ENCODE measurements around the gene RBBP8NL. TPM values are rescaled to one million over a fixed set of nuclear protein-coding genes. Genes with fewer than 3 reads are reported as not detected.

Gene RBBP8NL
- polyA plus RNA-seq, 3 donors: not detected

DNA sequence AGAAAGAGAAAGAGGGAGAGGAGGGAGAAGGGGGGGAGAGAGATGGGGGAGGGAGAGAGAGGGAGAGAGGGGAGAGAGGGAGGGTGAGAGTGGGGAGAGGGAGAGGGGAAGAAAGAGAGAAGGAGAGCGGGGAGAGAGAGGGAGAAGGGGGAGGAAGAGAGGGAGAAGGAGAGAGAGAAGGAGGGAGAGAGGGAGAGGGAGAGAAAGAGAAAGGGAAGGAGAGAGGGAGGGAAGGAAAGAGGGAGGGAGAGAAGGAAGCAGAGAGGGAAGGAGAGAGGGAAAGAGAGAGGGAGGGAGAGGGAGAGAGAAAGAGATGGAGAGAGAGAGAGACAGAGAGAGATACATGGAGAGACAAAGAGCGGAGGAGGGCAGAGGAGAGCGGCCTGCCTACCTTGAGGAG, 24.6 kb upstream of the RBBP8NL start:
- no peaks in the 10 kb centered on the region for H3K4me1 Mint-ChIP-seq
- H2AFZ ChIP-seq (ENCODE audit: insufficient read depth, low read depth, low read length, poor library complexity, severe bottlenecking): no peak overlapping the region
- no peaks in the 10 kb centered on the region for H3K9me3 ChIP-seq (replicated peaks in 1 of 2; ENCODE audit: control insufficient read depth in 1 of 2, insufficient read depth in 1 of 2, low read length in 2 of 2)
- DNase-seq: no peak
- H3K9ac ChIP-seq (ENCODE audit: insufficient read depth, low read length, poor library complexity, severe bottlenecking): no peak overlapping the region
- no peak overlapping the region for H3K27ac Mint-ChIP-seq
- H3K4me1 ChIP-seq (ENCODE audit: control insufficient read depth in 1 of 2, insufficient read depth in 2 of 2, low read length in 2 of 2): no peaks in the 10 kb centered on the region
- H3K36me3 Mint-ChIP-seq: no peaks in the 10 kb centered on the region
- no peaks in the 10 kb centered on the region for H3K79me2 ChIP-seq (ENCODE audit: insufficient read depth, low read length)
- H3K4me3 ChIP-seq (replicated peaks in 1 of 3; ENCODE audit: low read depth in 2 of 3, low read length in 3 of 3): no peak overlapping the region
- no peaks in the 10 kb centered on the region for H4K20me1 ChIP-seq (ENCODE audit: insufficient read depth, low read length)
- peaks cover 0 to 15% (median 6%) of the 10 kb centered on the region in 3 donors for H3K27me3 Mint-ChIP-seq (ENCODE audit: low read depth in 3 of 3)
- TF ChIP-seq CTCF (IDR thresholded peaks at IDR 0.05): no peak
- H3K27me3 ChIP-seq (ENCODE audit: control insufficient read depth in 2 of 2, insufficient read depth in 2 of 2, low read length in 2 of 2): no peaks in the 10 kb centered on the region
- intact Hi-C loops (cut with micrococcal nuclease): no loop called here
- no peak overlapping the region for H3K27ac ChIP-seq (ENCODE audit: low read depth in 1 of 2, low read length in 2 of 2)
- peaks cover 0 to 2% (median 0%) of the 10 kb centered on the region in 7 donors for H3K9me3 Mint-ChIP-seq
- H3K36me3 ChIP-seq (replicated peaks in 1 of 2; ENCODE audit: control insufficient read depth in 1 of 2, insufficient read depth in 2 of 2, low read length in 2 of 2): no peaks in the 10 kb centered on the region
- 71% methylated on average over 1 of the region's 3 CpGs for WGBS (ENCODE audit: insufficient coverage)
- H3K4me3 Mint-ChIP-seq: no peak overlapping the region
- no peak overlapping the region for H3K4me2 ChIP-seq (replicated peaks; ENCODE audit: extremely low read depth, low read length, poor library complexity, severe bottlenecking)

DNA sequence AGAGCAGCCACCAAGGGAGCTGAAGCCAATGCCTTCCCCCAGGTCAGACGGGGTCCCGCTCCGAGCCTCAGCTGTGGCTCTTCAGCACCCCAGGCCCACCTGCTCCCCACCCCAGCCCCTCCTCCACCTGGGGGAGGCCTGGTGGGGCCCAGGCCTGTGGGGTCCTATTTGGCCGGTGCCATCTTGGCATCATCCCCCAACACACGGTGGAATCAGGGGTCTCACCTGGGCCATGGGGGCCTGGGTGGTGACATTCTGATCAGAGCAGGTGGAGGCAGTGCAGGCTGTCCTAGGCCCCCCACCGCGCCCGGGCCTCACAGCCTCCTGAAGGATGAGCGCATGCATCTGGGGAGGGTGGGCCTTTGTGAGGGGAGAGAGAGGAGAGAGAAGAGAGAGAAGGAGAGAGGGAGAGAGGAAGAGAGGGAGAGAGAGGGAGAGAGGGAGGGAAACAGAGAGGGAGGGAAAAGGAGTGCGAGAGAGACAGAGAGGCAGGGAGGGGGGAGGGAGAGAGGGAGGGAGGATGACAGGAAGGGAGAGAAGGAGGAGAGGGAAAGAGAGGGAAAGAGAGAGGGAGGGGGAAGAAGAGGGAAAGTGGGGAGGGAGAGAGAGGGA, 23.9 kb upstream of the RBBP8NL start:
- Histone ChIP-seq H2AFZ (ENCODE audit: insufficient read depth, low read depth, low read length, poor library complexity, severe bottlenecking) (no peak overlapping the region), H3K27ac (ENCODE audit: low read depth in 1 of 2, low read length in 2 of 2) (no peak overlapping the region), H3K4me2 (replicated peaks; ENCODE audit: extremely low read depth, low read length, poor library complexity, severe bottlenecking) (no peak overlapping the region), H4K20me1 (ENCODE audit: insufficient read depth, low read length) (no peaks in the 10 kb centered on the region), H3K27me3 (ENCODE audit: control insufficient read depth in 2 of 2, insufficient read depth in 2 of 2, low read length in 2 of 2) (no peaks in the 10 kb centered on the region), H3K9ac (ENCODE audit: insufficient read depth, low read length, poor library complexity, severe bottlenecking) (no peak overlapping the region), H3K36me3 (replicated peaks in 1 of 2; ENCODE audit: control insufficient read depth in 1 of 2, insufficient read depth in 2 of 2, low read length in 2 of 2) (no peaks in the 10 kb centered on the region), H3K4me3 (replicated peaks in 1 of 3; ENCODE audit: low read depth in 2 of 3, low read length in 3 of 3) (no peak overlapping the region), H3K79me2 (ENCODE audit: insufficient read depth, low read length) (no peaks in the 10 kb centered on the region), H3K4me1 (ENCODE audit: control insufficient read depth in 1 of 2, insufficient read depth in 2 of 2, low read length in 2 of 2) (no peaks in the 10 kb centered on the region), H3K9me3 (replicated peaks in 1 of 2; ENCODE audit: control insufficient read depth in 1 of 2, insufficient read depth in 1 of 2, low read length in 2 of 2) (no peaks in the 10 kb centered on the region)
- Mint-ChIP-seq H3K36me3 (no peaks in the 10 kb centered on the region), H3K27ac (no peak overlapping the region), H3K27me3 (ENCODE audit: low read depth in 3 of 3) (peaks cover 0 to 15% (median 4%) of the 10 kb centered on the region in 3 donors), H3K4me3 (no peak overlapping the region), H3K9me3 (peaks cover 0 to 2% (median 0%) of the 10 kb centered on the region in 7 donors), H3K4me1 (no peaks in the 10 kb centered on the region)
- no peak for DNase-seq
- WGBS (ENCODE audit: insufficient coverage): 73% methylated on average over 5 of the region's 10 CpGs
- intact Hi-C loops (cut with micrococcal nuclease): no loop called here
- TF ChIP-seq CTCF (IDR thresholded peaks at IDR 0.05): no peak
